ENCODE results near the gene C14orf132. TPM values are rescaled to one million over a fixed set of nuclear protein-coding genes. Genes with fewer than 3 reads are reported as not detected.

C14orf132 gene
- total RNA-seq, 1 donor = under 0.01 TPM

- no peak for DNase-seq (ENCODE audit: low read depth in 2 of 3, low spot score in 2 of 3)
Observed at GRCh38 chr14:96139879-96140278, 100.7 kb downstream of the C14orf132 start.

DNA sequence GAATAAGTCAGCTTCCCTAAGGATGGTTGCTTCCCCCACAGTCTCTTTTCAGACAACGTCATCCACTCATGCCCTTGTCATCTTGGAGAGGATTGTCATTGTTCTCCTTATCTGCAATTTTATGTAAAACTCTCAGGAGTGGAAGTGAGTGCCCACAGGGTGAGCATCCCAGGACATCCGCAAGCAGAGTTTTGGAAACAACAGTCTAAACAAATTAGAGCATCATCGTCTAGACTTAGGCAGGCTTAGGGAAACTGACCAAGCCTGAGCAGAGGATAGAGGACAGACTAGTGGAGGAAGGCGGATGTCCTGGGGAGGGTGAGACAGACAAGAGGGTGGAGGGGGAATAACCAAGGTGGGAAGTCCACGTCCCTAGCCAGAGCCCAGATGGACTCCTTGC lies 101.8 kb downstream of the C14orf132 start:
- no peak for DNase-seq (ENCODE audit: low read depth in 2 of 3, low spot score in 2 of 3)

Small RNA genes within 50 kb of the gene (small RNA-seq; reads per million reads assigned to genes)
- not detected for gene AL137190.1

Other genes starting within 250 kb of the C14orf132 start
- not detected for gene TUNAR, start 162.5 kb upstream of the C14orf132 start, total RNA-seq
- under 0.01 TPM for gene BDKRB2, start 165.5 kb downstream of the C14orf132 start, total RNA-seq
- gene BDKRB1, start 216.8 kb downstream of the C14orf132 start, total RNA-seq = not detected